GM06990 (cell line): ENCODE data around the gene DIRAS1.
"Not testable (repeated sequence)": the region's sequence is repeated elsewhere in the genome, so short reads cannot be mapped to it uniquely, and the experiment has no call there.

Source experiments
- DNase-seq: peaks from one replicate; pipeline ENCODE4 v3.0.0-alpha.2; 2011; ENCODE audit not compliant: insufficient read length; ENCODE audit errors: extremely low read depth
- H3K27me3 ChIP-seq: replicated peaks from 2 replicates; pipeline ENCODE4 v1.6.0; 2011; ENCODE audit warnings: low read length; ENCODE audit not compliant: control insufficient read depth, insufficient read depth
- H3K36me3 ChIP-seq: 2 replicates; pipeline ENCODE4 v1.5.1; 2011; ENCODE audit warnings: low read length; ENCODE audit not compliant: control insufficient read depth, insufficient read depth
- H3K4me3 ChIP-seq: replicated peaks from 2 replicates; pipeline ENCODE4 v1.5.1; 2011; ENCODE audit warnings: low read depth, mild to moderate bottlenecking, control low read depth, low read length
- TF ChIP-seq, protein P1 (sequence below): IDR thresholded peaks from 2 replicates; pipeline ENCODE4 v1.5.1; 2011; ENCODE audit warnings: low read length, control low read depth, mild to moderate bottlenecking, inconsistent platforms; ENCODE audit not compliant: insufficient read depth, poor library complexity, severe bottlenecking

DIRAS1 gene

GRCh38 chr19:2683430-2684003 is 37.7 kb downstream of the DIRAS1 start:
- Histone ChIP-seq H3K27me3 (no peaks in the 10 kb centered on the region), H3K36me3 (peaks cover 3% of the 10 kb centered on the region), H3K4me3 (no peak overlapping the region)
- TF ChIP-seq, protein P1, sequence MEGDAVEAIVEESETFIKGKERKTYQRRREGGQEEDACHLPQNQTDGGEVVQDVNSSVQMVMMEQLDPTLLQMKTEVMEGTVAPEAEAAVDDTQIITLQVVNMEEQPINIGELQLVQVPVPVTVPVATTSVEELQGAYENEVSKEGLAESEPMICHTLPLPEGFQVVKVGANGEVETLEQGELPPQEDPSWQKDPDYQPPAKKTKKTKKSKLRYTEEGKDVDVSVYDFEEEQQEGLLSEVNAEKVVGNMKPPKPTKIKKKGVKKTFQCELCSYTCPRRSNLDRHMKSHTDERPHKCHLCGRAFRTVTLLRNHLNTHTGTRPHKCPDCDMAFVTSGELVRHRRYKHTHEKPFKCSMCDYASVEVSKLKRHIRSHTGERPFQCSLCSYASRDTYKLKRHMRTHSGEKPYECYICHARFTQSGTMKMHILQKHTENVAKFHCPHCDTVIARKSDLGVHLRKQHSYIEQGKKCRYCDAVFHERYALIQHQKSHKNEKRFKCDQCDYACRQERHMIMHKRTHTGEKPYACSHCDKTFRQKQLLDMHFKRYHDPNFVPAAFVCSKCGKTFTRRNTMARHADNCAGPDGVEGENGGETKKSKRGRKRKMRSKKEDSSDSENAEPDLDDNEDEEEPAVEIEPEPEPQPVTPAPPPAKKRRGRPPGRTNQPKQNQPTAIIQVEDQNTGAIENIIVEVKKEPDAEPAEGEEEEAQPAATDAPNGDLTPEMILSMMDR, result no peak
- no peak for DNase-seq

DNA sequence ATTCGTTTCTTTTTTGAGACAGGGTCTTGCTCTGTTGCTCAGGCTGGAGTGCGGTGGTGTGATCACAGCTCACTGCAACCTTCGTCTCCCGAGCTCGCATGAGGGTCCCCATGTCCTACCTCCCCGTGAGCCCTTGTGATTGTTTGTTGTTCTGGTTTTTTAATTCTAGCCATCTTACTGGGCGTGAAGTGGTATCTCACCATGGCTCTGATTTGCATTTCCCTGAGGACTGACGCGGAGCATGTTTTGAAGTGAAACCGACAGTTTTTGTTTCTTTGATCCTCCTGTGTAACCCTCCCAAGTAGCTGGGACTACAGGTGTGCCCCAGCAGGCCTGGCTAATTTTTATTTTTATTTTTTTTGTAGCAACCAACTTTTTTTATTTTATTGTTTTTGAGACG is 40.4 kb downstream of the DIRAS1 start:
- H3K4me3 ChIP-seq, result no peak overlapping the region
- peaks cover 3% of the 10 kb centered on the region for H3K36me3 ChIP-seq
- peak; percentile 81 for DNase-seq
- TF ChIP-seq, protein P1, result no peak
- no peaks in the 10 kb centered on the region for H3K27me3 ChIP-seq

DNA sequence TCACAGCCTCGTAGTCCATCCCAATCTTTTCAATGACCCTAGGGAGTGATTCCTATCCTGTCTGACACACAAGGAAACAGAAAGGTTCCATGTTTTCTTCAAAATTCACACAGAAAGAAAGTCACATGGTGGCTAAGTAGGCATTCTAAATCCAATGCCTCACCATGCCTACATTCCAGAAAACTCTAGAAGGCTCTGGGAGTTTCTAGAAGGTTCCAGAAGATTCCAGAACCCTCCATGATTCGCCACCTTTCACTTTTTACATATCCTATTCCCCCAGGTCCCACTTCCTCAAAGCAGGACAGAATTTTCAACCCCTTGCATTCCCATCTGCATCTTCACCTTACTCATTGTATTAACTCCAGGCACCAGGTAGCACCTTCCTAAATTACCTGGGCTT is 41.7 kb downstream of the DIRAS1 start:
- no peak for DNase-seq
- no peak overlapping the region for H3K4me3 ChIP-seq
- no peaks in the 10 kb centered on the region for H3K27me3 ChIP-seq
- peaks cover 5% of the 10 kb centered on the region for H3K36me3 ChIP-seq
- TF ChIP-seq, protein P1, result no peak

GRCh38 chr19:2678948-2679347 is 42.2 kb downstream of the DIRAS1 start:
- not testable (repeated sequence) for DNase-seq, H3K4me3 ChIP-seq, H3K36me3 ChIP-seq, H3K27me3 ChIP-seq

DNA sequence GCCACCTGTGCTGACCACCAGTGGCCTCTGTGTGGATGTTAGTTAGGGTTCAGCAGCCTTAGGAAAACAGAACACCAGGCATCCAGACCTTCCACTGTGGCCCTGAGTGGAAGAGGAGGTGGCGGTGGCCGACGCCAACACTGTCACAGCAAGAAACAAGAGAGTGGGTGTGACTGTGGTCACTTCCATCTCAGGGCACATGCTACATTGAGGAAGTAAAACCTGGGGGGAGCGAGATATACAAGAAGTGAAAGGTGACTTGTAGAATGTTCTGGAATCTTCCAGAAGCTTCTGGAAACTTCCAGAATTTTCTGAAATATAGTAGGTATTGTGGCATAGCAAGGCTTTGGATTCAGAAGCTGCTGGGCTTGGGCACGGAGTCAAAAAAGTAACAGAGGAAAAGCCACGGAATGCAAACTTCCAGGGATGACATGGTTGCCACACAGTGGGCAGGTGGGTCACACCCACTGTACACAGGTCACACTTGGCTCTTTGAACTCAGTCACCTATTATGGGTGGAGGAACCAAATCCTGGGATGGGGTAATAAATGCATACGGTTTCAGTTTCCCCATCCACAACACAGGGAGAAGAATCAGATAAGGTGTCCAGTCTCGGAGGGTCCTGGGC is 43.0 kb downstream of the DIRAS1 start:
- DNase-seq, result peak; percentile 53
- no peak overlapping the region for H3K4me3 ChIP-seq
- TF ChIP-seq, protein P1, result no peak
- H3K36me3 ChIP-seq, result peaks cover 2% of the 10 kb centered on the region; the same call in 1 of the 2 replicates
- H3K27me3 ChIP-seq, result no peaks in the 10 kb centered on the region

DNA sequence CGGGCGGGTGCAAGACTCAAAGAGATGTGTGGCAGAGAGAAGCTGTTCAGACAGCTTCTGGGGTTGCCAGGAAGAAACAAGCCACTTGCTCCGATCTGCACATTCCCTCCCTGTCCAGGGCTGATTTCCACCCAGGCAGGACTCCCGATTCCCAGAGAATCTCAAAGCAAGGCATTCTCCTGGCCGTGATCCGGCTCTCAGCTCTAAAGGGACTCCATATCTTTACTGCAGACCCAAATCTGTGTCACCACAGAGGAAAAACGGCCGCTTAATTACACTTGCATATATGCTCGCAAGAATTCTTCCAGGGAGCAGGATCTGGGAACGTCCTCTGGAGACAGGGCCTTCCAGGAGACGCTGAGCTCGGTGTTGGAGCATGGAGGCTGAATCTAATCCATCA is 44.3 kb downstream of the DIRAS1 start:
- peaks cover 5% of the 10 kb centered on the region for H3K36me3 ChIP-seq
- TF ChIP-seq, protein P1, result no peak
- DNase-seq, result no peak
- H3K27me3 ChIP-seq, result no peaks in the 10 kb centered on the region
- no peak overlapping the region for H3K4me3 ChIP-seq
